ENCODE measurements around the gene SLC1A3.

Gene SLC1A3

DNA sequence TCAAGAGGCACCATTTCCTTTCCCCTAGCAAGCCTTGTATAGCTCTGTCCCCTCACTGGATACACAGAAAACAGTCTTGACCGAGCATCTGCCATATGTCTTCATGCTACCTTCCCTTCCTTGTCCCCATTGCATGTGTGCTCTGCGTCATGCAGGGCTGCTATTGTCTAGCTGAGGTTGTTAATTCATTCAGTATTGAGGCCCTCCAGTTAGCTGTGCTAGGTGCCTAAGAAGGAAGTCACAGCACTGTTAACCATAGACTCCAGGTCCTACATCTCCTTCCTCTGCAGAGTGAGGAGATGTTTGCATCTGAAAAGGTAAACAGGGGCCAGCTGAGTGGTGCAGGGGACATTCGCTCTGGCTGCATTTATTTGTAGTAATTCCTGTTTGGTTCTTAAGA lies 48.2 kb downstream of the SLC1A3 start:
- DNase-seq (ENCODE audit: insufficient read length, low spot score) = no peak
- no peak for FAIRE-seq

DNA sequence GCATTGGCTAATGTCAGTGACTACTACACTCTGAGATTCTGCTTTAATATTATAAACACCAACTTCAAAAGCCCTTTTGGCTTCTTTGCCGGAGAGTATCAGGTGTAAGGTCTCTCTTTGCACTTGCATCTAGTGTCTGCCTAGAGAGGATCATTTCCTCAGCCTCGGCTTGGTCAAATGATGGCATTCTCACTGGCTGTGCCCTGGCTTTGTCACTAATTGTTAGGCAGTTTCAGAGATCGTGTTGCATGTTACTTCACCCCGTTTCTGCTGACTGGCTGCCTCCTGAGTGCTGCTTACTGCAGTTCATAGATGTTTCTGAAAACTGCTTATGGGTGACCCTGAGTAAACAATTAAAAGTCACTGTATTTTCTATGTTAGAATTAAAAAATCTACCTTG lies 48.8 kb downstream of the SLC1A3 start:
- DNase-seq (ENCODE audit: insufficient read length, low spot score) (no peak), FAIRE-seq (no peak)

- DNase-seq (ENCODE audit: insufficient read length, low spot score) (no peak), FAIRE-seq (no peak)
Observed at GRCh38 chr5:36656556-36656955, 50.1 kb downstream of the SLC1A3 start.

- DNase-seq (ENCODE audit: insufficient read length, low spot score) (peak; percentile 80), FAIRE-seq (no peak)
Observed at GRCh38 chr5:36657563-36657995, 51.2 kb downstream of the SLC1A3 start.

GRCh38 chr5:36658038-36658756 lies 51.8 kb downstream of the SLC1A3 start:
- FAIRE-seq (no peak), DNase-seq (ENCODE audit: insufficient read length, low spot score) (no peak)

GRCh38 chr5:36659411-36659810 lies 53.0 kb downstream of the SLC1A3 start:
- FAIRE-seq = no peak

GRCh38 chr5:36660397-36661049 lies 54.1 kb downstream of the SLC1A3 start:
- DNase-seq (ENCODE audit: insufficient read length, low spot score) = no peak
- no peak for FAIRE-seq

More at GRCh38 chr5:36659411-36659810, 53.0 kb downstream of the SLC1A3 start:
- no peak for DNase-seq (ENCODE audit: insufficient read length, low spot score)

- FAIRE-seq (no peak), DNase-seq (ENCODE audit: insufficient read length, low spot score) (no peak)
Observed at GRCh38 chr5:36661456-36662220, 55.2 kb downstream of the SLC1A3 start.

DNA sequence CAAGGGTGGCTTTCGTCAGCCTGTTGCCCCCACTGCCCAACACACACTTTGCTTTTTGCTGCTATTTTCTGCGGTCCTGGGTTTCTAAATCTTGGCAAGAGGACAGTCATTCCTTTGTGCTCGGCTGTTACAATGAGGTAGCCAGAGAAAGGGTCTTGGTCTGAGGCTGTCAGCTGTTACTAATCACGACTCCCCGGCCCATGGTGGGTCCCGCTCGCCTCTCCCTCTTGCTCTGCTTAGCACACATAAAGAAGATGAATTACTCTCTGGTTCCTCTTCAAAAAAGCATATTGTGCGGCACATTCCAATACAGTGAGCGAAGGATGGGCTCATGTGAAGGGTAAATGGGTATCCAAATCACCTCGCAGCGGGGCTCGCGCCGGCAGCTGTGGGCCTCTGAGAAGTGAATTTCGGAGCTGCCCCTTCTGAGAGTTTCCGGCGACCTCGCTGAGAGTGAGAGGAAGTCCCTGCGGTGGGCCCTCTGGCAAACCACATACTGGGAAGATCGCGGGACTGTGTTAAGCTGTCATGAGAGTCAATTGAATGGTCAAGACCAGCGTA lies 56.0 kb downstream of the SLC1A3 start:
- FAIRE-seq = no peak
- no peak for DNase-seq (ENCODE audit: insufficient read length, low spot score)

DNA sequence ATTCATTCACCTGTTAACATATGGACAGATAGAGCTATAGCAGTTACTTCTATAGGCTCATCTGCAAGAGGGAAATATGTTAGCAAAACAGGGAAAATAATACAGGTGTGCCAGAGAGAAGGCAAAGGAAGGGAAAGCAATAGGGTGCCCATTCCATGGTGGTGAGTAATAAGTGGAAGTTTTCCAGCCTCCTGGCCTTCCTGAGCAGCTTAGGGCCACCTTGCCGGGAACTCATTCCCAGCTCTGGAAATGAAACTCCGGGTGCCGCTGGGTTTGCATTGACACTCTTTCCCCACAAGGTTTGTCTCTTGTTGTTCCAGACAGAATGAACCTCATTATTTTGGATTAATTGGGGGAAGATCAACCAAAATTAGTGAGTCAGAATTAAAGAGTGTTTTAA lies 58.4 kb downstream of the SLC1A3 start:
- DNase-seq (ENCODE audit: insufficient read length, low spot score) (no peak), FAIRE-seq (no peak)

DNA sequence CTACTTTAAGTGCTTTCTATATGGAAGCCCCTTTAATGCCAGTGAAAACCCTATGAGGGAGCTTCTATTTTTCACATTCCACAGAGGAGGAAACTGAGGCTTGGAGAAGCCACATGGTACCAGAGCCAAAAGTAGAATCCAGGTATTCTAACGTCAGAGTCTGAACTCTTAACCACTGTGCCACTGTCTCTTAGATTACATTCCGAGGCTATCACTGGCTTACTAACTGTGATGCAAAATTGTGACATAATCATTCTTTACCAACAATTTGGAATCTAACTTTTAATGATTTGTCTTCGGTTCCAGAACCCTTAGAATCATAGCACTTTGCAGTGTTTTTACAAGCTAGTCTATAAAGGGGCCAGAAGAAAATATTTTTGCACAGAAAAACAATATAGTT lies 59.2 kb downstream of the SLC1A3 start:
- no peak for FAIRE-seq
- DNase-seq (ENCODE audit: insufficient read length, low spot score) = no peak

DNA sequence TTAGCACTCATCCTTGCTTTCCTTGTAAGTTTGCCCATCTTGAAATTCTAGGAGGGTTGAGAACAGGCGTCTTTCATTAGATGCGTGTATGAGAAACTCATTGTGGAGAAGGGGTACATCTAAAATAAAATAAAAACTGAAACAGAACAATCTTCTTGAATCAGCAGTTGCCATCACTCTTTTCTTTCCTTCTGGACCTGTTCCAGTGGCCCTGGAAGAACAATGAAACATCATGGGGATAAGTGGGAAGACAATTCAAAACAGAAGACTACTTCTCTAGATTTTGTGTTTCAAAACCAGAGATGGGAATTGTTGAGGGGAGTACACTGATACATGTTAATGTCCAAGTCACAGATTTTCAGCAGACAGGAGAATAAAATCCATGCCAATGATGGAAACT lies 59.9 kb downstream of the SLC1A3 start:
- DNase-seq (ENCODE audit: insufficient read length, low spot score) (no peak), FAIRE-seq (no peak)

DNA sequence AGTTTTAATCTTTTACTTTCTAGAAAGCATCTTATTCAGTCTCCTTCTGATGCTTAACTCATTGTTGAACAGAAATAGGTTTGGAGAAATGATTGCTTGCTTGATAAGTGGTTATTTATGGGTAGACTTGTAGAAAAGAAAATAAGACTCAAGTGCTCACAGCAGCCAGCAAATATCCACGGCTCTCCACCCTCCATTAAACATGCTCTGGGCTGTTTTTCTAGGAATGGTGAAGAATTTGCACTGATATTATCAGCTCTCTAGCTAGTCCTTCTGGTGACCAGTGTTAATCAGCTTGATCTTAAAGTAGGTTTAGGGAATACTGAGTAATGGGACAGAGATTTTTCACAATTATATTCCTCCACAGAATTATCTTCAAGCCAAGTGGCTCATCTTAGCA lies 60.6 kb downstream of the SLC1A3 start:
- DNase-seq (ENCODE audit: insufficient read length, low spot score) (no peak), FAIRE-seq (no peak)

DNA sequence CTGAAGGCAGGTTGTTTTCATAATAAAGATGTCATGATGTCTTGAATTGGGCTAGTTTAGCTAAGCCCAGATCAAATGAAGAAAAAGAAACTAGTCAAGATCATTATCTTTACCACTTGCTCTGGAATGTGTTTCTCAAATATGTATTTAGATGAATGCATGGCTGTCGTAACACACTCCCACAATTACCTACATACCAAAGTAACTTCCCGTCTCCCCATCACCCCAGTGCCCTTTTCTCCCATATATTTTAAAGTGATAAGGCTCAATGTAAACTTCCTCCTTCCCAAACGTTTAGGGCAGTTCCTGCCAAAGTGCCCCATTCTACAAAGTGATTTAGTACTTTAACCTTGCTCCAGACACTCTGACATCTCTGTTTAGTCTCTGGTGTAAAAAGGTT lies 61.4 kb downstream of the SLC1A3 start:
- FAIRE-seq = no peak
- DNase-seq (ENCODE audit: insufficient read length, low spot score) = no peak

DNA sequence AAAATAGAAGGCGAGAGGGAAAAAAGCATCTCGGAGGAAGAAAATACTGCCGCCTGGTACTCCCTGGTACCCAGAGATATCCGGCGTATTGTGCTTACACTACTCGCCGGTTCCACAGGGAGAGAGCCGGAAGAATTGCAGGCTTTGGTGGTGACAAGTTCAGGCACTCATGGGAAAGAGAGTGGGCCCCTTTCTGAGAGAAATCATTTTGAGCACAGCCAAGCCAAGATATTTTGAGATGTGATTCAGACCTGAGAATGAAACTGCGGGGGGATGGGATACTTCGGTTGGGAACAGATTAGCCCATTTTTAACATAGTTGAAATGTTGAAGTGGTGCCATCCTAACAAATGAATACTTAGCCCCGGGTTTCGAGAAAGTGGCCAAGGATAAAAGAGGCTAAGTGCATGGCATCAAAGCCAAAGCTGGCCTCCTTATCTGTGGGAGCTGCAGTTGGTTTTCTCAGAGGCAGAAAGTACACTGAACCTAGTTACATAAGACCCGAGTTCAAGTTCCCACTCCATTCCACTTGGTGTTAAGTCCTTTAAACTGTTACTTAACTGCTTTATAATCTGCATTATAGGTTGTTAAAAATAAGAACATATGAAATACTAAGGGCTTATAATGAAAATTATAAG lies 62.7 kb downstream of the SLC1A3 start:
- DNase-seq (ENCODE audit: insufficient read length, low spot score) (no peak), FAIRE-seq (no peak)

GRCh38 chr5:36670548-36670947 lies 64.1 kb downstream of the SLC1A3 start:
- peak; percentile 59 for FAIRE-seq
- DNase-seq (ENCODE audit: insufficient read length, low spot score) = no peak

DNA sequence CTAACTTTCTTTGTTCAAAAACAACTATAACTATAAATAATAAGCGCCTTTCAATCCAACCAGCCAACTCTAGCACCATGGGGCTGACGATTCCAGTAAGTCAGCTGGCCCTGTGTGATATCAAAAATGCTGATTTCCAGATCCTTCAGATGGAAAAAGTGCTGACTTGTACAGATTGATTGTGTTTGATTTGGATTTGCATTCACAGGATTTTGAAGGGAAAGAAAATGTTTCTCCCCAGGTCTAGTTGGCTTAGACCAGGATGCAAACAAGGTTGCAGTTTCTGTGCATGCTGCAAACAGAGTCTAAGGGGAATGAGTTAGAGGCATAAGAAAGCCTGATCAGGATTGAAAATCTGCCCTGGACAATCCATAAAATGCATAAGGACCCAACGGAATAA lies 68.9 kb downstream of the SLC1A3 start:
- FAIRE-seq = no peak
- DNase-seq (ENCODE audit: insufficient read length, low spot score) = no peak

- no peak for DNase-seq (ENCODE audit: insufficient read length, low spot score)
- FAIRE-seq = no peak
Observed at GRCh38 chr5:36679221-36679989, 73.0 kb downstream of the SLC1A3 start.

DNA sequence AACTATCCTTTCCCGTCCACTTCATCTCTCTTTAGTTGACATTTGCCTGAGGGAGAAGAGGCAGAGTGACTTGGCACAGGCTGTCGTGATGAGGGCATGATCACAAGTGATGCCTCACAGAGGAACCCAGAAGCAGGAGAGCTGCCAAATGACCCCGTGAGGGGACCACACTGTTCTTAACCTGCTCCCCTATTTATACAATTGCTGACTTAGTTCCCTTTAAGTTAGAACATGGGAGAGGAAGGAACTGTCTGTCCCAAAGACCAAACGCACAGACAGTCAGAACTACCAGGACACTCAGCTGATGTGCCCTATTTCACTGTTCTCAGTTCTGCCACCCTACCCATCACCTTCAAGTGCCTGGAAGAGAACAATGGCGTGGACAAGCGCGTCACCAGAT lies 73.7 kb downstream of the SLC1A3 start:
- DNase-seq (ENCODE audit: insufficient read length, low spot score) = no peak
- FAIRE-seq = no peak

DNA sequence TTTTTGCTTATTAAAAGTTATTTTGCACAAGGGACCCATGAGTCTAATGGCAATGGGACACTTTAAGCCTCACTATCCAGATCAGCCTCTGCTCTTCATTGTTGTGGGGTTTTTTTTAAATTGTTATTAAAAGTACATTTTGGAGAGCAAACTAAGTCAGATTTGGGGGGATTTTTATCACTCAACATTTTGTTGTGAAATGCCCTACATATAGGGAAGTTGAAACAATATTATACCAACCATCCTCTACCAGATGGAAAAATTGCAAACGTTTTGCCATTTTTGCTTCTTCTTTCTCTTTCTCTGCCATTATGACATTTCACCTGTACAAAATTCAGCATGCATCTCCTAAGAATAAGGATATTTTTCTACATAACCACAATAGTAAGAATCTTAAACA lies 75.3 kb downstream of the SLC1A3 start:
- FAIRE-seq (no peak), DNase-seq (ENCODE audit: insufficient read length, low spot score) (no peak)
